HG02938 (cell line): ENCODE data around the gene BCOR.

Source experiments
- ATAC-seq: cut with Tn5 transposase; IDR thresholded peaks from one replicate; pipeline ENCODE4 v1.9.1; 2021; ENCODE audit warnings: mild to moderate bottlenecking, moderate library complexity; ENCODE audit not compliant: unreplicated experiment

The BCOR gene

DNA sequence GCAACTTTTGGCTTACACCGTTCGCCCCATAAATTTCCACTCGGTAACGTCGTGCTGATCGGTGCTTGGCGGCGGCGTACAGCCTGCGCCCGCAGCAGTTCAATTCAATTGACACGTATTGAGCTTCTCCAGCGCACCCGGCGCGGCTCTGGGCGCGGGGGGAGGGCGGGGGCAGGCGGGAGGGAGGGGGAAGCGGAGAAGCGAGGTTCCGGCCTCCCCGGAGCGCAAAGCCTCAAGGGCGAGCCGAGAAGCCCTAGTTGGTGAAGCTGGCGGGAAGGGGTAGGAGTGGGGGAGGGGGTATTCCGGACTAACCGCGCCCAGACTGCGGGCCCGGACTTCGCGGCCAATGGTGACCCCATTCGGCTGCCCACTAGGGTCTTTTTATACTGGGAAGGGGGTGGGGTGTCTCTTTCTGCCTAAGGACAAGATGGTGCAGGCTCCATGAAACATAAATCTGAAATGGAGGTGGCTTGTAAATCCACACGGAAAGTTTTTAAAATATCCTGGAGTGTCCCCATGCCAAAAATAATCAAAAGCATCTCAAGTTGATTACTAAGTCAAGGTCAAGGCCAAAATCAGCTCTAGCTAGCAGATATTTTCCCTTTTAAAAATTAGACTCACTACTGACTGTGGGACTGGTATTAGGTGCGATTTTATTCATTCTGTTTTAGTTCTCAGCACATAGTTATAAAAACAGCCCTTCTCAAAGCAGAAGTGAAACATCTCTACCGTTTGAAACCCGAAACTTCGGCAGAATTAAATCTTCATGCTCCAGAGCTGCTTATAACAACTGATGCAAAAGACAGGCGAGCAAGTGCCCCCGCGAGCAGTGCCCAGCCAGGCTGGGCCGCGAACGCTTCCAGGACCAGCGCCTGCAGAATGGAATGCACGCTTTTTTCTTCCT, 1.5 kb upstream of the BCOR start:
- ATAC-seq = peak; percentile 41

DNA sequence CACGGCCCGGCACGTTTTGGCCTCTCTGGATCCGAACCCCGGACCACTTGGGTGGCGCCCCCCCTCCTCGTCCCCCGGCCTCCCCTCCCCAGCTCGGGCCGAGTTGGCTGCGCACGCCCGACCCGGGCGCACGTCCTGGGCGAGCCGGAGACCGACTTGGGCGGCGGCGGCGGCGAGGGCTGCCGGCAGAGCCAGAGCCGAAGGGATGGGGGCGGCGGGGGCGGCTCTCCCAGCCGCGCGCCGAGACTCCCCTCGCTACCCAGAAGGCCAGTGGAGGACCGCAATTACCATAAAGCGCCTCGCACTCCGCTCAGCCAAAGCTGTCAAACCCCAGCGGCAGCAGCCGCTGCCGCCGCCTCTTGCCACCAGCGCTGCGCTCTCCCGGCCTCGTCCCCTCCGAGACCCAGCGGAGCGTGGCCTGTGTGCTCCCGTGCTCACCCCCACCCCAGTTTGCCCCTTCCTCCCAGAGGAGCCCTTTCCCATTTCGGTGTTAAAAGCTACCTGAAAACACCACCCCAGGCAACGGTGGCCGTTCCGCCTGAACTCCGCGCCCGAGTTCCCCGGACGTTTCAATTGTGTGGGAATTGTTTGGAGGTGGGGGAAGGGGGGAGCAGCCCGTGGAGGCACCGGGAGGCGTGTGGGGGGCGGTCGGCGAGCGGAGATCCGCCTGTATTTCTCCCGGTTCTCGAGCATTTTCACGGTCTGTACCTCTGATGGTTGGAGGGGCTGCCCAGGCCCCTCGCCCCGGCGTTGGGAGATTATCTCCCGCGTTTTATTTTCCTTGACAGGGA, 701 bp upstream of the BCOR start:
- ATAC-seq = no peak

DNA sequence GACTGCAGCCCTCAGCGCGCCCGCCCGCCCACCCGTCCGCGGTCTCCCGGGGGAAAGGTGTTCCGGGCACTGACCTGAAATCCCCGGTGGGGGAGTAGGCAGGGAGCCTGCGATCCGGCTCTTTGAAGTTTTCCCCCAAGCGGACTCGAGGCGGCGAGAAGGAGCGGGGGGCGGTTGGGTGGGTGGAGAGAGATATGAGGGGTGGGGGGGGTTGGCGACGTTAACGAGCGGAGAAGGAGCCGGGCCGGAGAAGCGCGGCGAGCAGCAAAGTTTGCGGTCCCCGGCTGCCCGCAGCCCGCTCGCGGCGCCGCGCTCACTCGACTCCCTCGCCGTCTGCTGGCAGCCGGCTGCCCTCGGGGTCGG, 636 bp downstream of the BCOR start:
- ATAC-seq = no peak

DNA sequence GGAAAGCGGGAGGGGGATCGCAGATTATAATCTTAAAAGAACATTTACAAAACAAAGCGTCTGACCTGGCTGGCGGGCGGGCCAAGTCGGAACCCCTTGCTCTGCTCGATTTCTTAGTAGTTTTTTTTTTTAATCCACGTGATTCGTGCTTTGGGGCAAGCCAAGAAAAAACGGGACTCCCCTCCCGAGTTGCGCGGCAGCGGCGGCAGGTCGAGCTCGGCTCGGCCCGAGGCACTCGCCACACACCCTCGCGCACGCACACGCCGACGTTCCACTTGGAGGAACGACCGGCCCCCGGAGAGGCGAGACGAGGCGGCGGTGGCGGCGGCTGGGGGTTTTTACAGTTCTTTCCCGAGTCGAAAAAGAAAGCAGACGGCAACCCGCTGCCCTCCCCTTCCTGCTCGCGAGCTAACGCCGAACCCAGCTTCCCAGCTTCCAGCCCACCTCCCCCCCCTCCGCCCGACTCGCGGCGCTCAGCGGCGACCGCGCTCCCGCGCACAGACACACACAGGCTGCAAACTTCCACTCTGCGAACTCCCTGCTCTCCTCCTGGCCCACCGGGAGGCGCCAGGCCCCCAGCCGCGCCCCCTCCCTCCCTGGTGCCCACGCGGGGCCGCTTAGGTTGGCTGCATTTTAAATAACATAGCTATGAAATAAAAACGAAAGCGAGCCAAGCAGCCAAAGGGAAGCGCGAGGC, 1.2 kb downstream of the BCOR start:
- no peak for ATAC-seq

DNA sequence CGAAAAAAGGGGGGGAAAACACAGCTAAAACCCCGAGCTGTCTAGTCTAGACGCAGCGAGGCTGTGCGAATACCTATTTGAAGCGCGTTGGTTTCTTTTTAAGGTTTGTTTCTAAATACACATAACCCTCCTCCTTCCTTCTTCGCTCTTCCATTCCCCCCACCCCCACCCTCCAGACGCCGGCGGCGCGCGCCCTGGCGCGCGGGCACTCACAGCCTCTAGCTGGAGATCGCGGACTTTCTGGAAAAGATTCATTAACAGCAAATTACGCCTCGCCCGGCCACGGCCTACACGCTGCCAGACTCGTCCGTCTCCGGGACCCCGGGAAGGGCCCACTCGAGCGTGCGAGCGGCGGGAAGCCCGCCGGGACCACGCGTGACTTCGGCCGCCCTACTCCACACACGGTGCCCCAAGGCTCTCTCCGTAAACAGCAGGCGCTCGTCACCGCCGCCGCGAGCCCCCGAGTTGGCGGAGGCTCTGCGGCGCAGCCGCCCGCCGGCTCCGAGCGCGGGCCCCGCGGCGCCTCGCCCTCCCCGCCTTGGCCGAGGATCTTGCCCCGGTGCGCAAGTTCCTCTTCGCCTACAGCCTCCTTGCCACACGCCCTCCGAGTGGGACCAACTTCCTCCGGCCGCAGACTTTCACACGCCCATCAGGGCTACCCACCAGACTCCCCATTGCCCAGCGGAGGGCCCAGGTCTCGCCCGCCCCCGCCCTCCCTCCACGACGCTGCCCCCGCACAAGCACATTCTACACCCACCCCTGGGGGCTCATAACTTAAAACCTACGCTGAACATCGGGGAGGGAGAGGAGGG, 2.0 kb downstream of the BCOR start:
- no peak for ATAC-seq

DNA sequence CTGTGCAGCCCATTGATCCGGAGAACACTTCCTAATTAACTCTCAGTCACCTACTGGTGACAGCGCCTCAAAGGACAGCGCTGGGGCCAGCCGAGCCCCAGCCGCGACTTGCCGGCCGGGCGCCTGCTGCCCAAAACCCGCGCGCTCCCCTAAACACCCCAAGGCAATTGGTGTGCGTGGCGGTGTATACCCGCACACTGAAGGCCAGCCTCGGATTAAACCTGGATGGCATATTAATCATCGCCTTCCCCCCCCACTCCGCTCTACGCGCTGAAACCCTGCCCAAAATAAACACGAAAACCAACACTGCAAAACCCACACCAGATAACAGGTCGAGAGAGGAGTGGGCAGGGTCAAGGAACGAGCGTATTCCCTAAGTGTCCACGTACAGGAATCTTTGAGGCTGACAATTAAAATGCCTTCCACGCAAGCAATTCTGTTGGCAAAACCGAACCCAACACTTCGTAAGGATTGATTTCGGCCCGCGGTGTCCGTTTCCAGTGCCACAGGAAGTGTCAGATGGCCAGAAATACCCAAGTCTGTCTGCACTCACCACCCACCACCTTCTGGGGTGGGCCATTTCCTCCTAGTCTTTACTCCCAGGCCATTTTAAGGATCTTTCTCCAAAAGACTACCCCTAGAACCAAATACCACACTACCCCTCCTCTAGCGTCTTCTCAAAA, 2.7 kb downstream of the BCOR start:
- ATAC-seq = no peak

DNA sequence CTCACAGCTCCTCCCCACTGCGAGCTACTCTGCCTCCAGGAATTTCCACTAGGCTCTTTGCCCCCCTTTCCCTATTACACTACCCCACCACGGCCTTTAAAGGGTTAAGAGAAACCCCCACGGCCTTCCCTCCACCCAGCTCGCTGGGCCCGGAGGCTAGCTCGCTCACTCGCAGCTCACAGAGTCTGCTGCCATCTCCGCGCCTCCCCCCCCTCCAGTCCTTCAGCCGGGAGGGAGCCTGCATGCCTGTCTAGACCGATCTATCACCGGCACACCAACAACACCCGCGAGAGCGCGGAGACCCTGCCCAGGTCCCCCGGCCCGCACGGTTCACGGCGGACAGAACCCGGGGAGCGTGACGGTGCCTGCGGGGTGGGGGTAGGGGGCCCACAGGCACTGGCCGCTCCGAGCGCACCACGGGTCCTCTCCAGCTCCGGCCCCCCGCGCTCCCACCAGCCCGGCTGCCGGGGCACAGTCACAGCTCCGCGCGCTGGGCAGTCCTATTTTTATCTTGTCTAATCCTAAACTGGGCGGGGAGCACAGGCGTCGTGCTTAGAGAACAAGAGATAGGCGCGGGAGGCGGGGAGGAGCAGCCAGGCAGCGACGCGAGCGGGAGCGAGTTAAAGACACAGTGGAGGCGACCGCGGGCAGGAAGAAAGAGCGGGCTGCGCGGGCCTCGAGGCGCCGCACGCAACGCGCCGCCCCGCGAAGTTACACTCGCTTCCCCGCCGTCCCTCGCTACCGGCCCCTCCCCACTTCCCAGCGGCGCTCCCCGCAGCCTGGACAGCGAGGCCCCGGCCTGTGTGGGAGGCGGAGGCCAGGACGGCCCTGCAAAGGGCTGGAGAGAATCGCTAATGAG, 3.5 kb downstream of the BCOR start:
- no peak for ATAC-seq

DNA sequence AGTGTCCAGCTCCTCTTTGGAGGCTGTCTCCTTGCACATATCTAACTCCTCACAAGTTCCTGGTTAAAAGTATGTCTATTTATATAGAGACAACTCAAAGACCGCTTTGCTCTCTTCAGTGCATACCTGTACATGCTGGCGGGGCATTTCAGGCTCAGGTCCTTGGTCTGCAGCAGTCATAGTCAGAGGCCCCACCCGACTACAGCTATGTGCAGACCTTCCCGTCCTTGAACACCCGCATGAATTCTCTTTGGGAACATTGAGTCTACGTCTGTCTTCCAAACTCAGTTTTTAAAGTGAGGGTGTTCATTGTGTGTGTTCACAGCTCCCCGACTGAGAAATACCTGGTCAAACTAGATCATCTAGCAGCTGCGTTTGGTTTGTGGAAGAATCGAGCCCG, 4.2 kb downstream of the BCOR start:
- no peak for ATAC-seq

DNA sequence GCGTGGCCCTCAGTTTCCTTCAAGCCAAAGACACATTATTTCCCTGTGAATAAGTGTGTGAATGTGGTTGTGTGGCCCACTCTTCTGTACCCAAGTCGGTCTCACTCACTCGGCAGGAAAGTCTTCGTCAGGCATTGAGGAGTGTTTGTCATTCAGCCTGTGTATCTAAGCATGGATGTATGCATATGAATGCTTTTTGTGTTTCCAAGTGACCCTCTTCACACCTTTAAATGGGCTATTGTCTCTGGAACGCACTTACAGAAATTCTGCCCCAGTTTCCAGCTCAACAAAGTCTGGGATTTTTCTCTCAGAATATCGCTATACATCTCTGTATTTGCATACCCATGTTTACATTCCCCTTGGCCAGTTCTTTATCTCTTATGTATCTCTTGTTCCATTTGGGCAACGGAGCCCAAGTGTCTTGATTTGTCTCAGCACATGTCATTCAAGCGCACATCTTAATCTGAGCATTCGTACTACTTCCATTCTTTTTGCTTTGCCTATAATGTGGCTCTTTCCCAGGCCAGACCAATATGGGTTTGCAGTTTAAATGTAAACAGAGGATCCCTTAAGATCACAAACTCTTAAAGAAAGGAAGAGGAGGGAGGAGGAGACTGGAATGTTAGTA, 4.8 kb downstream of the BCOR start:
- no peak for ATAC-seq

DNA sequence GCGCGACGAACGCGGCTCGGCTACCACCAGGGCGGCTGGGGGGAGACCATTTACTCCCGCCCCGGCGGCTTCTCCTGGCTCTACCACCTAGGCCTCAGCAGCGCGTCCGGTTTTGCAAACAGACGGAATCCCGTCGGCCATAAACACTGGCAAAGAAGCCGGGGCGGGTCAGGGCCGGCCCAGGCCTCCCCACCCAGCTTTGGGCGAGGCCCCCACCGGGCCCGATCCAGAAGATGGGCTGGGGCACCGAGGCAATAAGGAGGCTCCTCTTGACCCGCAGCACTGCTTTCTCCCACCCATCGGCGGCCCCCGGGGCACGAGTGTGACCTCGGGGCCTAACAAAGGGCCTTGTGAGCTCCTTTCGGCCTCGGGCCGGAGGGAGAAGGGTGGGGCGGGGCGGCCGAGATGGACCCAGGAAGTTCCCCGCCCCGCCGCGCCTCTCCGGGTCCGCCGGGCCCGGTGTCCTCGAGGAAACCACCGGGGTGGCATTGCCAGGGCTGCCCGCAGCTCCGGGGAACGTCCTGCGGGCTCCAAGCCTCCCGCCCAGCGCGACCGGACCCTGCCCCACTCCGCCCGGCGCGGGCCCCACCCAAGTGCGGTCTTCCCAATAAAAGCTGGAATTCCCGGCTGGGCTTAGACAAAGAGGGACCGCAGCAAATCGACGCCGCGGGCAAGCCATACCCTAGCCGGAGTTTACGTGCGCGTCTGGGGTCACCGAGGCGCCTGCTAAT, 5.9 kb downstream of the BCOR start:
- ATAC-seq = no peak

DNA sequence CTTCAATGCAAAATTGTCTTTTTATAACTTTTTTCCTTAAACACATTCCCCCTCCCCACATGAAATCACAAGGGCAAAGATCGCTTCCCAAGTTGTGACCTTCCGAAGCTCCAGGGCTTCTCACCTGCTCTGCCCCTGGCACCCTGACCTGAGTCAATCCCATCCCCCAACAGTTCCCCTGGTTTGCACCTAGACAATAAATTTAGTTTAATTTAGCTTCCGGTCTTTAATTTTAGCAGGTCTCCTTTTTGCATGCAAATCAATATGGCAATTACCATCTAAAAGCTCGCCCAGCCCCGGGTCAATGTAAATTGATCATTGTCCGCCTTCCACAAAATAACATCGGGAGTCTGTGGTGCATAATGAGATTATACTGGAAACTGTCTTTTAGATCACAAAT, 6.8 kb downstream of the BCOR start:
- no peak for ATAC-seq

DNA sequence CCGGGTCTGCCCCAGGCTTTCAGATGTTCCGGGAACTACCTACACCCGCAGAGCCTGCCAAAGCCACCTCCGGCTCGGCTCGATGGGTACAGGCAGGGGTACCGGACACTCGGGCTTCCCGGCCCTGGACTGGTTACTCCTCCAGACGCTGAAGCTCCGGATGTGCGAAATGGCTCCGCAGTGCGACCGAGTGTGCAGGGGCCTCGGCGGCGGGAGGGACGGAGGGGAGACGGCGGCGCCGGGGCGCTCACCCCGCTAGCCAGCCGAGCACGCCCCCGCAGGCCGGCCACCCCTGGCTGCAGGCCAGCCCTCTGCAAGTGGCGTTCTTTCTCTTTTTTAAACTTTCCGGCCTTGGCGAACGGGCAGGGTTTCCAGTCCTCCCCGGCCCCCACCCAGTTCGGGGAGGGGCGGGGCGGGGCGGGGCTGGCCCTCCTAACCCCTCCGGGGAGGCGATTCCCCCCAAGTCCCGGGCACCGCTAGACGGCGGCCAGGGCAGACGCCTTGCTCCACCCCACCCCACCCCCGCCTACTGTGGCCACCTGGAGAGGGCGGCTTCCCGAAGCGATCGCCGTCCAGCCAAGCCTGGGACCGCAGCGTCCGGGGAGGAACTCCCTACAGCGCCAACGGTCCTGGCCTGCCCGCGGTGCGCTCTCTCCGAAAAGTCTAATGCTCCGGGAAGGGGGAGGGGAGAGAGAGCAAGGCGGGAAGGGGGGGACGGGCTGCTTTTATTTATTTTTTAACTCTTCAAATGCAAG, 7.5 kb downstream of the BCOR start:
- no peak for ATAC-seq

DNA sequence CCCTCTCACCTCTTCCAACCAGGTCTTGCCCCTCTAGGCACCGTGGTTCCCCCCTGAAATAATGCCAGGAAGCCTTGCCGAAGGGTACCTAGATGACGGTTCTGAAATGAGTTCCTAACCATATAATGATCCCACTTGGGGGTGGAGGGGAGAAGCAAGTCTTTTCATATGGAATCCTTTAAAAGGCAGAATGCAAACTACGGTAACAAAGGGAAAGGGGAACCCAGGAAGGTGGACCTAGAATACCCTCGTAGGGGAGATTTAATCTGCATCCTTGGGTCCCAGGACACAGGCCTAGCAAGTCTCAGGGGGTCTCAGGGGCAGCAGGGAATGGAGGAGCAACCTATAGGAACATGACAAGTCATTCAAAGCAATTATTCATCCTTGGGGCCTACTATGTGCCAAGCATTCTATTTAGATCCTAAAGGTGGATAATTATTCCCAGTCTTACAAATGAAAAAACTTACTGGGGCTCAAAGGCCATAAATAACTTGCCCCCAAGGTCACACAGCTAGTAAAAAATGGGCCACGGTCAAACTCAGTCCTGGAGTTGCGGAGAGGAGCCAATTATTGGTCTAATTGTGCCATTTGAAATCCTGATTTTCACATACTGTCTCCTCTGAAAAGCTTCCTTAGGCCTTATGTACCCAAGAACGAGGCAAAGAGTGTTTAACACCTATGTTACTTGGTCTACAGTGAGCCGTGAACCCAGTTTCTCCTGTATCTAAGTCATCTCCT, 8.8 kb downstream of the BCOR start:
- ATAC-seq = no peak

DNA sequence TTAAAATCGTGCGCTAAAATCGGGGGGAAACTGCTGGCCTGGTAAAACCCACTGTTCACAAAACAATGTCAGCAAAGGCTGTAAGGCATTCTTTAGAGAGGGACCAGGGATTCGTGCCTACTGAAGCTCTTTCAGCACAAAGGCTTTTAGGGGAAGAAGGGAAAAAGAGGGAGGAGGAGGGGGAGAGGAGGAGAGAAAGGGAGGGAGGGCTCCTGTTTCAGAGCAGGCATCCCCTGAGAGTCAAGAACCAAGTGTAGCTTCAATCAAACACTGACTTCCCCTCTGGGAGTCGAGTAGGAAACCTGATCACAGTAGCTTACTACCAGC, 9.5 kb downstream of the BCOR start:
- no peak for ATAC-seq

DNA sequence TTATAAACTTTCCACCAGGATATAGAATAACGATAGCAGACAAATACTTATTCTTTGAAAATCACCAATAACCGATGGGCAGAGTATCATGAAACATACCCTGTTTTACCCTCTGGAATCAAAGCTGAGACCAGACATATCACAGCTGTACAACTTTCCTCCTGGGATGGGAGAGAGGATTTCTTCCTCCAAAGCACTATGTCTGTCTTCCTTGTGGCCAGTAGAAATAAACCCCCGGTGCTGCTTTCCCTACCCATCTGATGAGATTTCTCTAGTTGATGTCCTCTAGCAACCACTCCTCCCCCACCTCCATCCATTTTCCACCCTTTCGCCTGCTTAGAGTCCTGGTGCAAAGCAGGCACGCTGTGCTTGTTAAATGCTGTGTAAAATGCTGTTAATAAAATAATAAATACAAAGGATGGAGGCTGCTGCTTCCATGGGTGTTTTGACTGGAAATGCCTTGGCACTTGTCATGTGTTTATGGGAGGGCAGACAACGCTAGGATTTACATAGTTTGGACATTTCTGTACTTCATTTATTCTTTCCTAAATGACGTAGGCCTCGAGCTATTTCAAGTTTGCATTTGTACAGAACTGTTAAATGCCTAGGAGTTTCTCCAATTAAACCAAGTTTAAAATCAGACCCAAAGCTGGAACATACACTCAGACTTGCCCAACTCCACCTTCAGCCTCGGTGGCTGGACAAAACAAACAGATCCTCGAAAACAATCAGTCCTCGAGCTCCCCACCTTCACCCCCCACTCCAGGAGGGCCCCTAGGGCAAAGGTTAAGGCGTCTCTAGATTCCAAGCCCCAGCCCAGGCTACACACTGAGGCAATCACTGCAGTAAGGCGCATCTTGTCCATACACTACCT, 10.1 kb downstream of the BCOR start:
- ATAC-seq = no peak
